Endothelial cell of umbilical vein (primary cell): Measurements from ENCODE around the gene RASL12. TPM values are rescaled to one million over a fixed set of nuclear protein-coding genes. Genes with fewer than 3 reads are reported as not detected.

ENCODE experiments used
- BruUV-seq: library from RNA; stranded (reverse); fragments of 400-500 nt; replicated peaks from 2 replicates; lab custom pipeline; 2021; lab: Mats Ljungman, UMichigan
- CTCF ChIA-PET: fragments of 300-600, 350-600 bp; sonication (Branson Sonifier 250); formaldehyde crosslinking; loops from one replicate; lab custom pipeline; 2021; ENCODE audit warnings: antibody characterized with exemption, inconsistent platforms; lab: Charles Lee
- POLR2A ChIA-PET: fragments of 300-600, 350-600 bp; sonication (Branson Sonifier 250); formaldehyde crosslinking; loops from one replicate; lab custom pipeline; 2021; ENCODE audit warnings: antibody characterized with exemption, inconsistent platforms; lab: Charles Lee
- DNase-seq: peaks from one replicate; pipeline ENCODE4 v3.0.0-alpha.2; 2011; ENCODE audit warnings: low read depth, low spot score
- FAIRE-seq: peaks from 2 replicates; lab custom pipeline; 2011; peaks lifted over from hg19 to GRCh38; lab: Jason Lieb, UNC
- H2AFZ ChIP-seq: 2 replicates; pipeline ENCODE4 v1.6.0; 2012; ENCODE audit warnings: low read depth, low read length, control low read depth, inconsistent platforms
- H3K27ac ChIP-seq: 2 replicates; pipeline ENCODE4 v1.5.1; 2011; ENCODE audit warnings: low read depth, mild to moderate bottlenecking, control low read depth, low read length, moderate library complexity; ENCODE audit not compliant: insufficient read depth
- H3K27me3 ChIP-seq, 2 experiments: 2 replicates each; pipeline versions ENCODE4 v1.6.0 to v1.6.1; 2011; ENCODE audit warnings: low read length in 2 of 2, mixed read lengths in 1 of 2; ENCODE audit not compliant: control insufficient read depth in 2 of 2, insufficient read depth in 2 of 2
- H3K36me3 ChIP-seq, 2 experiments: 2 replicates in 1 of 2; 3 replicates in 1 of 2; pipeline ENCODE4 v1.5.1; 2011; ENCODE audit warnings: low read length in 2 of 2, mild to moderate bottlenecking in 1 of 2, moderate library complexity in 1 of 2; ENCODE audit not compliant: control insufficient read depth in 2 of 2, insufficient read depth in 2 of 2; ENCODE audit errors: extremely low read depth in 1 of 2
- H3K4me1 ChIP-seq: 3 replicates; pipeline ENCODE4 v1.5.1; 2011; ENCODE audit warnings: mild to moderate bottlenecking, low read length; ENCODE audit not compliant: control insufficient read depth, insufficient read depth; ENCODE audit errors: extremely low read depth
- H3K4me2 ChIP-seq: 2 replicates; pipeline ENCODE4 v1.6.1; 2011; ENCODE audit warnings: low read length, control low read depth, mixed read lengths; ENCODE audit not compliant: insufficient read depth
- H3K4me3 ChIP-seq, 3 experiments: fragments of 200-600 bp in 1 of 3; sonication (generic), shearing (Covaris generic) in 1 of 3; replicated peaks in 1 of 3; 2 replicates each; pipeline ENCODE4 v1.5.1; 2011 to 2016; ENCODE audit warnings: control low read depth in 3 of 3, low read length in 3 of 3, mild to moderate bottlenecking in 2 of 3, inconsistent platforms in 1 of 3, low read depth in 1 of 3, moderate library complexity in 1 of 3; ENCODE audit not compliant: insufficient read depth in 1 of 3
- H3K79me2 ChIP-seq: 2 replicates; pipeline ENCODE4 v1.6.0; 2012; ENCODE audit warnings: low read length, inconsistent platforms; ENCODE audit not compliant: control insufficient read depth, insufficient read depth
- H3K9ac ChIP-seq: replicated peaks from 2 replicates; pipeline ENCODE3; 2011; ENCODE audit warnings: low read length, control low read depth; ENCODE audit not compliant: insufficient read depth; ENCODE audit errors: extremely low read depth
- H3K9me1 ChIP-seq: replicated peaks from 3 replicates; pipeline ENCODE4 v1.6.0; 2011; ENCODE audit warnings: mild to moderate bottlenecking, low read length; ENCODE audit not compliant: control insufficient read depth, insufficient read depth; ENCODE audit errors: extremely low read depth
- H3K9me3 ChIP-seq: replicated peaks from 2 replicates; pipeline ENCODE4 v1.5.1; 2012; ENCODE audit warnings: low read length, inconsistent platforms; ENCODE audit not compliant: control insufficient read depth, insufficient read depth
- H4K20me1 ChIP-seq: replicated peaks from 2 replicates; pipeline ENCODE3; 2011; ENCODE audit warnings: mild to moderate bottlenecking, low read length; ENCODE audit not compliant: control insufficient read depth, insufficient read depth; ENCODE audit errors: extremely low read depth
- FOS ChIP-seq: IDR thresholded peaks from 2 replicates; pipeline ENCODE4 v1.6.1; 2011; ENCODE audit warnings: mild to moderate bottlenecking, low read length, moderate library complexity, borderline replicate concordance; ENCODE audit not compliant: insufficient read depth
- JUN ChIP-seq: IDR thresholded peaks from 2 replicates; pipeline ENCODE4 v1.6.1; 2011; ENCODE audit warnings: borderline replicate concordance, low read depth; ENCODE audit not compliant: insufficient read length, insufficient read depth
- MYC ChIP-seq: IDR thresholded peaks from one replicate; pipeline ENCODE4 v1.6.1; 2011; ENCODE audit warnings: mild to moderate bottlenecking, low read depth, low read length
- POLR2AphosphoS5 ChIP-seq: IDR thresholded peaks from 2 replicates; pipeline ENCODE4 v1.6.1; 2012; ENCODE audit warnings: low read depth, mild to moderate bottlenecking, control low read depth, low read length, moderate library complexity; ENCODE audit not compliant: insufficient read depth
- dilution Hi-C: fragments of 300-500 bp; cut with MboI; formaldehyde crosslinking; loops from one replicate; pipeline ENCODE4 v1.15.0; 2019; ENCODE audit warnings: low sequenced_read_pairs; ENCODE audit not compliant: extremely low pct_ligation_motif_present
- intact Hi-C: fragments of 100-400 bp; cut with micrococcal nuclease; formaldehyde crosslinking; loops from one replicate; pipeline ENCODE4 v1.10.0; 2022
- polyA plus RNA-seq, 4 experiments: library from polyadenylated mRNA; depleted of rRNA in 3 of 4; stranded (reverse) in 3 of 4; unstranded in 1 of 4; fragments of >200 nt; gene quantifications; 2 replicates each; pipeline versions ENCODE4 v1.2.1 to v1.2.3, GENCODE V29; 2011 to 2012; ENCODE audit warnings: missing spikeins in 1 of 4
- total RNA-seq: library from RNA; stranded (reverse); gene quantifications from 2 replicates; pipeline ENCODE4 v1.2.3, GENCODE V29; 2021

RASL12 gene
- total and polyA plus RNA-seq, 2 donors (not counting 3 experiments of a cell fraction or from before 2014, with no cell fraction given), result not detected

GRCh38 chr15:65038836-65039235, 29.0 kb downstream of the RASL12 start:
- no peak for DNase-seq
- H4K20me1 ChIP-seq, result no peaks in the 10 kb centered on the region
- H3K4me1 ChIP-seq, result no peaks in the 10 kb centered on the region
- H3K9me3 ChIP-seq, result no peaks in the 10 kb centered on the region
- H3K27me3 ChIP-seq, result no peaks in the 10 kb centered on the region
- no peak overlapping the region for H3K27ac ChIP-seq
- no peak for FAIRE-seq
- H3K9me1 ChIP-seq, result no peaks in the 10 kb centered on the region
- no peak overlapping the region for H3K4me3 ChIP-seq
- H3K4me2 ChIP-seq, result no peak overlapping the region
- CTCF ChIA-PET, result interaction anchor here (0.7 to 1.5 kb wide), 3 partner anchors 16 to 63 kb away, joined by 3 to 4 read pairs (median 3); no protein-coding TSS in a partner anchor
- no peak for TF ChIP-seq JUN
- TF ChIP-seq MYC, result no peak
- no peak for TF ChIP-seq FOS
- POLR2A ChIA-PET, result no interaction called here
- BruUV-seq, result no TSS peak
- no peak overlapping the region for H2AFZ ChIP-seq
- no peak overlapping the region for H3K9ac ChIP-seq
- intact Hi-C loops, result no loop called here
- dilution Hi-C loops, result no loop called here
- no peaks in the 10 kb centered on the region for H3K36me3 ChIP-seq
- no peaks in the 10 kb centered on the region for H3K79me2 ChIP-seq

GRCh38 chr15:65038428-65038827, 29.4 kb downstream of the RASL12 start:
- no peak overlapping the region for H3K4me3 ChIP-seq
- no TSS peak for BruUV-seq
- dilution Hi-C loops (no loop called here), intact Hi-C loops (no loop called here)
- no peak overlapping the region for H3K27ac ChIP-seq
- ChIA-PET CTCF (interaction anchor here (0.7 to 1.5 kb wide), 2 partner anchors 39 to 63 kb away, joined by 3 read pairs; no protein-coding TSS in a partner anchor), POLR2A (no interaction called here)
- no peak overlapping the region for H2AFZ ChIP-seq
- H3K9me1 ChIP-seq, result no peaks in the 10 kb centered on the region
- DNase-seq (no peak), FAIRE-seq (no peak)
- no peaks in the 10 kb centered on the region for H3K79me2 ChIP-seq
- no peak overlapping the region for H3K9ac ChIP-seq
- TF ChIP-seq FOS (no peak), POLR2AphosphoS5 (no peak)
- H3K27me3 ChIP-seq, result no peaks in the 10 kb centered on the region
- H4K20me1 ChIP-seq, result no peaks in the 10 kb centered on the region
- no peaks in the 10 kb centered on the region for H3K9me3 ChIP-seq
- no peak overlapping the region for H3K4me2 ChIP-seq
- no peaks in the 10 kb centered on the region for H3K36me3 ChIP-seq
- no peaks in the 10 kb centered on the region for H3K4me1 ChIP-seq
